HG03378 (cell line): ENCODE data around the gene CCDC24.

Experiments used
- ATAC-seq: cut with Tn5 transposase; IDR thresholded peaks from one replicate; pipeline ENCODE4 v1.9.1; 2021; ENCODE audit warnings: mild to moderate bottlenecking, moderate library complexity; ENCODE audit not compliant: unreplicated experiment

Gene CCDC24

GRCh38 chr1:43963006-43963405 is 28.4 kb upstream of the CCDC24 start:
- ATAC-seq, result no peak

GRCh38 chr1:43963890-43964289 is 27.5 kb upstream of the CCDC24 start:
- ATAC-seq, result no peak

- ATAC-seq, result no peak
Measured at GRCh38 chr1:43965316-43965715, 26.1 kb upstream of the CCDC24 start.

GRCh38 chr1:43968348-43968948 is 23.0 kb upstream of the CCDC24 start:
- ATAC-seq, result no peak

GRCh38 chr1:43969416-43969745 is 22.0 kb upstream of the CCDC24 start:
- no peak for ATAC-seq

- ATAC-seq, result peak; percentile 68
Measured at GRCh38 chr1:43969746-43970466, 21.5 kb upstream of the CCDC24 start, which contains the start of gene DPH2. DPH2 (plus strand) TSS chr1:43970010; CDS start chr1:43970176, 166 bp downstream.

- ATAC-seq, result no peak
Measured at GRCh38 chr1:43970502-43970901, 20.9 kb upstream of the CCDC24 start.

GRCh38 chr1:43970911-43971310 is 20.5 kb upstream of the CCDC24 start:
- ATAC-seq, result no peak

GRCh38 chr1:43971336-43971980 is 19.9 kb upstream of the CCDC24 start:
- ATAC-seq, result no peak

- ATAC-seq, result no peak
Measured at GRCh38 chr1:43973981-43974442, 17.4 kb upstream of the CCDC24 start.

GRCh38 chr1:43974443-43975248 is 16.8 kb upstream of the CCDC24 start, which contains the start of gene ATP6V0B:
ATP6V0B (plus strand) TSS chr1:43974960; CDS start chr1:43975041, 81 bp downstream.
- ATAC-seq, result peak; percentile 60

- no peak for ATAC-seq
Measured at GRCh38 chr1:43975249-43975961, 16.0 kb upstream of the CCDC24 start.

- no peak for ATAC-seq
Measured at GRCh38 chr1:43976045-43976444, 15.4 kb upstream of the CCDC24 start.

GRCh38 chr1:43976890-43977289 is 14.5 kb upstream of the CCDC24 start:
- no peak for ATAC-seq

- no peak for ATAC-seq
Measured at GRCh38 chr1:43977376-43978263, 13.8 kb upstream of the CCDC24 start.

- ATAC-seq, result no peak
Measured at GRCh38 chr1:43978264-43978550, 13.2 kb upstream of the CCDC24 start.

- no peak for ATAC-seq
Measured at GRCh38 chr1:43978551-43979260, 12.7 kb upstream of the CCDC24 start, which contains the start of gene B4GALT2. B4GALT2 (plus strand) TSS chr1:43979210; CDS start chr1:43981161, 1,951 bp downstream.

- no peak for ATAC-seq
Measured at GRCh38 chr1:43979261-43979527, 12.2 kb upstream of the CCDC24 start.

- no peak for ATAC-seq
Measured at GRCh38 chr1:43979528-43980254, 11.7 kb upstream of the CCDC24 start.
